H9 (cell line): ENCODE measurements around the gene SIPA1L3. TPM values are rescaled to one million over a fixed set of nuclear protein-coding genes. Genes with fewer than 3 reads are reported as not detected.

Experiments used
- DNase-seq: peaks from one replicate; pipeline ENCODE4 v3.0.0-alpha.2; 2017
- H2AFZ ChIP-seq: one replicate; pipeline ENCODE4 v1.6.1; 2013; ENCODE audit warnings: mild to moderate bottlenecking, low read length, control low read depth, moderate library complexity
- H2AK5ac ChIP-seq: 2 replicates; pipeline ENCODE4 v1.6.1; 2013; ENCODE audit warnings: low read length, control low read depth, mixed read lengths; ENCODE audit not compliant: insufficient read length
- H2BK120ac ChIP-seq: one replicate; pipeline ENCODE4 v1.6.1; 2013; ENCODE audit warnings: low read depth, mild to moderate bottlenecking, low read length, control low read depth, inconsistent platforms; ENCODE audit not compliant: poor library complexity, severe bottlenecking
- H2BK12ac ChIP-seq: 2 replicates; pipeline ENCODE4 v1.6.1; 2013; ENCODE audit warnings: low read length, control low read depth, mixed read lengths, low read depth; ENCODE audit not compliant: insufficient read length
- H2BK15ac ChIP-seq: 2 replicates; pipeline ENCODE4 v1.6.1; 2013; ENCODE audit warnings: low read depth, low read length, control low read depth
- H2BK20ac ChIP-seq: one replicate; pipeline ENCODE4 v1.6.1; 2013; ENCODE audit warnings: low read depth, mild to moderate bottlenecking, low read length, control low read depth, inconsistent platforms; ENCODE audit not compliant: poor library complexity, severe bottlenecking
- H2BK5ac ChIP-seq: 2 replicates; pipeline ENCODE4 v1.6.1; 2013; ENCODE audit warnings: low read length, control low read depth, mixed read lengths; ENCODE audit not compliant: insufficient read length
- H3K14ac ChIP-seq: 2 replicates; pipeline ENCODE4 v1.6.1; 2013; ENCODE audit warnings: low read length, control low read depth; ENCODE audit not compliant: insufficient read depth
- H3K18ac ChIP-seq: 2 replicates; pipeline ENCODE4 v1.6.1; 2013; ENCODE audit warnings: low read depth, mild to moderate bottlenecking, mixed read lengths, low read length, control low read depth; ENCODE audit not compliant: insufficient read length
- H3K23ac ChIP-seq: 2 replicates; pipeline ENCODE4 v1.6.1; 2013; ENCODE audit warnings: low read length, control low read depth, mixed read lengths, low read depth; ENCODE audit not compliant: insufficient read length
- H3K23me2 ChIP-seq: 2 replicates; pipeline ENCODE4 v1.6.1; 2013; ENCODE audit warnings: low read depth, mild to moderate bottlenecking, mixed read lengths, low read length, control low read depth; ENCODE audit not compliant: insufficient read length, poor library complexity, severe bottlenecking
- H3K27ac ChIP-seq: 2 replicates; pipeline ENCODE4 v1.5.1; 2013; ENCODE audit warnings: low read length, control low read depth, mixed read lengths, low read depth; ENCODE audit not compliant: insufficient read length
- H3K27me3 ChIP-seq: 2 replicates; pipeline ENCODE4 v1.6.1; 2013; ENCODE audit warnings: low read length, control low read depth, inconsistent platforms; ENCODE audit not compliant: insufficient read depth
- H3K4ac ChIP-seq: 2 replicates; pipeline ENCODE4 v1.6.1; 2013; ENCODE audit warnings: low read depth, mild to moderate bottlenecking, control low read depth, inconsistent platforms, low read length, moderate library complexity
- H3K4me1 ChIP-seq: 2 replicates; pipeline ENCODE4 v1.6.1; 2013; ENCODE audit warnings: low read length, control low read depth, inconsistent platforms; ENCODE audit not compliant: insufficient read depth
- H3K4me2 ChIP-seq: 2 replicates; pipeline ENCODE4 v1.6.1; 2013; ENCODE audit warnings: low read length, control low read depth, mixed read lengths; ENCODE audit not compliant: insufficient read length, insufficient read depth
- H3K56ac ChIP-seq: 2 replicates; pipeline ENCODE4 v1.6.1; 2013; ENCODE audit warnings: low read depth, mild to moderate bottlenecking, mixed read lengths, low read length, control low read depth; ENCODE audit not compliant: insufficient read length
- H3K79me1 ChIP-seq: 2 replicates; pipeline ENCODE4 v1.6.1; 2013; ENCODE audit warnings: low read depth, mild to moderate bottlenecking, moderate library complexity, low read length, control low read depth, inconsistent platforms; ENCODE audit not compliant: insufficient read depth, poor library complexity, severe bottlenecking
- H3K79me2 ChIP-seq: 2 replicates; pipeline ENCODE4 v1.6.1; 2013; ENCODE audit warnings: low read length, control low read depth, inconsistent platforms; ENCODE audit not compliant: insufficient read depth
- H3K9ac ChIP-seq: 2 replicates; pipeline ENCODE4 v1.6.1; 2013; ENCODE audit warnings: low read length, control low read depth, mixed read lengths; ENCODE audit not compliant: insufficient read length; ENCODE audit errors: extremely low read depth
- H3K9me3 ChIP-seq: one replicate; pipeline ENCODE4 v1.6.1; 2013; ENCODE audit warnings: low read depth, low read length, inconsistent platforms; ENCODE audit not compliant: control insufficient read depth
- H3T11ph ChIP-seq: one replicate; pipeline ENCODE4 v1.6.1; 2013; ENCODE audit warnings: mild to moderate bottlenecking, low read length, control low read depth, inconsistent platforms
- H4K20me1 ChIP-seq: one replicate; pipeline ENCODE4 v1.6.1; 2013; ENCODE audit not compliant: control insufficient read depth, insufficient read length, insufficient read depth
- H4K5ac ChIP-seq: 2 replicates; pipeline ENCODE4 v1.6.1; 2013; ENCODE audit warnings: low read depth, mild to moderate bottlenecking, mixed read lengths, low read length, control low read depth; ENCODE audit not compliant: insufficient read length
- H4K8ac ChIP-seq: replicated peaks from 2 replicates; pipeline ENCODE4 v1.6.1; 2013; ENCODE audit warnings: low read length, control low read depth, mixed read lengths, low read depth; ENCODE audit not compliant: insufficient read length
- H4K91ac ChIP-seq: 2 replicates; pipeline ENCODE4 v1.6.1; 2013; ENCODE audit warnings: low read depth, mild to moderate bottlenecking, moderate library complexity, mixed read lengths, low read length, control low read depth; ENCODE audit not compliant: insufficient read length
- H3K27ac Mint-ChIP-seq, 3 experiments: 2 replicates in 2 of 3; 3 replicates in 1 of 3; pipeline ENCODE4 v1.8.0; 2020 to 2021; ENCODE audit warnings: mixed read lengths in 3 of 3, mild to moderate bottlenecking in 1 of 3, moderate library complexity in 1 of 3
- H3K27me3 Mint-ChIP-seq: 2 replicates; pipeline ENCODE4 v1.8.0; 2021; ENCODE audit warnings: low read depth, mild to moderate bottlenecking, moderate library complexity, mixed read lengths
- H3K36me3 Mint-ChIP-seq, 3 experiments: 2 replicates in 2 of 3; 3 replicates in 1 of 3; pipeline ENCODE4 v1.8.0; 2020 to 2021; ENCODE audit warnings: low read depth in 3 of 3, mixed read lengths in 3 of 3; ENCODE audit not compliant: insufficient read depth in 1 of 3
- H3K4me1 Mint-ChIP-seq, 2 experiments: 2 replicates each; pipeline ENCODE4 v1.8.0; 2020; ENCODE audit warnings: mixed read lengths in 2 of 2
- H3K4me3 Mint-ChIP-seq, 2 experiments: 2 replicates in 1 of 2; 3 replicates in 1 of 2; pipeline ENCODE4 v1.8.0; 2020 to 2021; ENCODE audit warnings: mild to moderate bottlenecking in 2 of 2, mixed read lengths in 2 of 2, moderate library complexity in 1 of 2
- H3K9me3 Mint-ChIP-seq, 2 experiments: 2 replicates in 1 of 2; 3 replicates in 1 of 2; pipeline ENCODE4 v1.8.0; 2020; ENCODE audit warnings: mild to moderate bottlenecking in 2 of 2, mixed read lengths in 2 of 2, moderate library complexity in 1 of 2
- CTCF ChIP-seq: fragments of 200-600 bp; sonication (generic); conservative IDR thresholded peaks from 3 replicates; pipeline ENCODE4 v1.8.0; 2021; ENCODE audit warnings: antibody characterized with exemption, mild to moderate bottlenecking
- WGBS: extraction: QIAGEN DNeasy Blood & Tissue Kit; methylation state at CpG from one replicate; pipeline ENCODE4 v1.1.7; 2013; ENCODE audit warnings: missing lambda C conversion rate, low lambda C conversion rate, mixed read lengths; ENCODE audit not compliant: insufficient read length; ENCODE audit errors: extremely low coverage; 5-methylcytosine and 5-hydroxymethylcytosine counted together
- total RNA-seq: library from RNA; stranded (reverse); gene quantifications from 2 replicates; pipeline ENCODE4 v1.2.1, GENCODE V29; 2021

The SIPA1L3 gene
- total RNA-seq, 1 experiment from 2014 or later, result 40.1 TPM

GRCh38 chr19:38191747-38192146 lies 284.7 kb downstream of the SIPA1L3 start:
- H3K9ac ChIP-seq, result no peak overlapping the region
- Mint-ChIP-seq H3K4me3 (no peak overlapping the region), H3K36me3 (peaks cover 14 to 18% (median 16%) of the 10 kb centered on the region in 3 experiments), H3K27ac (peak overlapping the region in 1 of 3 experiments; percentile 86; a peak in 2 of 7 replicates), H3K4me1 (no peaks in the 10 kb centered on the region; a peak in 1 of 4 replicates), H3K9me3 (no peaks in the 10 kb centered on the region; a peak in 1 of 5 replicates), H3K27me3 (peaks cover 1% of the 10 kb centered on the region; the same call in 1 of the 2 replicates)
- no peaks in the 10 kb centered on the region for H3K23me2 ChIP-seq
- H2AFZ ChIP-seq, result no peak overlapping the region
- no peak overlapping the region for H2BK12ac ChIP-seq
- H3K23ac ChIP-seq, result no peak overlapping the region
- no peak for TF ChIP-seq CTCF
- no CpG with 5 or more reads among the region's 13 CpGs for WGBS
- H3K4ac ChIP-seq, result no peak overlapping the region
- H2BK120ac ChIP-seq, result no peak overlapping the region
- H4K91ac ChIP-seq, result no peak overlapping the region
- no peaks in the 10 kb centered on the region for H3K27me3 ChIP-seq
- H2BK5ac ChIP-seq, result no peak overlapping the region
- no peak overlapping the region for H4K8ac ChIP-seq
- H3K14ac ChIP-seq, result no peak overlapping the region
- no peak overlapping the region for H3K56ac ChIP-seq
- no peak overlapping the region for H3K18ac ChIP-seq
- DNase-seq, result no peak
- H3K9me3 ChIP-seq, result no peaks in the 10 kb centered on the region
- no peaks in the 10 kb centered on the region for H3K79me2 ChIP-seq
- no peaks in the 10 kb centered on the region for H3K79me1 ChIP-seq
- H2AK5ac ChIP-seq, result no peak overlapping the region
- no peaks in the 10 kb centered on the region for H3K4me1 ChIP-seq
- no peaks in the 10 kb centered on the region for H4K20me1 ChIP-seq
- H2BK15ac ChIP-seq, result no peak overlapping the region
- H2BK20ac ChIP-seq, result no peak overlapping the region
- no peak overlapping the region for H3T11ph ChIP-seq
- no peak overlapping the region for H3K4me2 ChIP-seq
- H4K5ac ChIP-seq, result no peak overlapping the region
- no peak overlapping the region for H3K27ac ChIP-seq
